SIG-M5 (cell line): ENCODE measurements around the gene CARS1.

Experiments used
- DNase-seq: peaks from one replicate; lab custom pipeline; 2025; lab: John Stamatoyannopoulos, UW

CARS1 gene

GRCh38 chr11:2991452-2992233 lies 65.6 kb downstream of the CARS1 start:
- DNase-seq, result no peak

GRCh38 chr11:2990617-2991451 lies 66.4 kb downstream of the CARS1 start:
- no peak for DNase-seq

GRCh38 chr11:2989551-2989950 lies 67.7 kb downstream of the CARS1 start:
- no peak for DNase-seq

GRCh38 chr11:2989006-2989405 lies 68.2 kb downstream of the CARS1 start:
- DNase-seq, result no peak

DNA sequence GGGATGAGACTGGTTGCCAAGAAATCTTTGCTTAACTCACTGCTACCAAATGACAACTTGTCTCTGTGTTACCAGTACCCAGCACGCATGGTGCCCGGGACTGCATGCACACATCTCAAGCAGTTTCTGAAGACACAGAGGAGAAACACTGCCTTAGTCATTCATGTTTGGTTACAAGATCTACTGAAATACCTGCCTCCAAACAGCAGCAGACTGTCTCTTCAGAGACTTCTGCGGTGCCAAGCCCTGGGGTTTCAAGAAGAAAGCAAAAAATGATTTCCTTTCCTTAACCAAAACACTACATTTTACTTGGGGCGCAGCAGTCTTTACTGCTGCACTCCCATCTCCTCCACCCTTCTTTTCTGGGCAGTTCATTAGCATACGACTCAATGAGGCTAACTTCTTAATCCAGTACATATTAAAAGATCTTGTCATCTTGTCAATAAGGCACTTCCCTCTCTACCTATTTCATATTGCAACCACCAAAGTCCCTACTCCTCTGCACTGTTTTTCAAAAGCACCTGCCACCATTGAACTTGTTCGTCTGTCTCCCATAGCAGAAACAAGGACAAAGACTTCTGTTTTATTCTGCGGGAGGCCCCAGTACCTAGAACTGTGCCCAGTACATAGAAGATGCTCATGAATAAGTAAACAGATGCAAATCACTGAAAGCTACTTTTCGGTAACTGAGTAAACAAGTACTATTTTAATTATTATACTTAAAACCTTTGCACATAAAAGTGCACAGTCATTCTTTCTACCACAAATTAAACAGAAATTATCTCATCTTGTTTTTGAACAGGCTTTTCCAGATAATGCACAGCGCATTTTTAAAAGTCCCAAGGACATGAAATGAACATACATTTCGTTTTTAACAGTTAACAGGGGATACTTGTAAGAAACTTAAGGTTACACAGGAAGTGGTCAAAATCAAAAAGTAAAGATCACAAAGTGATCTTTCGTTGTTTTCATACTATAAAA lies 69.1 kb downstream of the CARS1 start:
- DNase-seq, result no peak

DNA sequence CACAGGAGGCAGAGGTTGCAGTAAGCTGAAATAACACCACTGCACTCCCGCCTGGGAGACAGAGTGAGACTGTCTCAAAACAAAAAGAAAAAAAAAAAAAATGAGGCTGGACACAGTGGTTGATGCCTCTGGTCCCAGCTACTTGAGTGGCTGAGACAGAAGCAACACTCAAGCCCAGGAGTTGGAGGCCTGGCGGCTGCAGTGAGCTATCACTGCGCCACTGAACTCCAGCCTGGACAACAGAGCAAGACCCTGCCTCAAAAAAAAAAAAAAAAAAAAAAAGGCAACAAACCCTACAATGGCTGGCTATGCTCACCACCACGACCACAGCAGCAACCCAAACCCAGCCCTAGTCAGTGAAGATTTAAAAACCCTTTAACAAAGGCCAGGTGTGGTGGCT lies 73.3 kb downstream of the CARS1 start:
- DNase-seq, result no peak

DNA sequence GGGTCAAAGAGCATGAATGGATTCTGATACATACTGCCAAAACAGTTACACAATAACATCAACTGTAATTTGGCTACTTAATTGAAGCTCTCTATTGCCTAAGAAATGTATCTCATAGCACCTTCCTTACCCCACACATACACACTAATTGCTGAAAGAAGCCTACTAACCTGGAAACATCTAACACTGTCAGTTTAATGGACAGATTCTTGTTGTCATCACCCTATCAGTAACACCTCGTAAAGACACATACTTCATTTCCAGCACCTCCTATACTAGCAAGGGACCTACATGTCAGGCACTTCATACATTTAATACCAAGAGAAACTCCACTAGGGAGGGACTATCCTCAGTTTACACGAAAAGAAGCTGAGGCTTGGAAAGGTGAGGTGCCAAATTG lies 75.0 kb downstream of the CARS1 start:
- DNase-seq, result no peak

DNA sequence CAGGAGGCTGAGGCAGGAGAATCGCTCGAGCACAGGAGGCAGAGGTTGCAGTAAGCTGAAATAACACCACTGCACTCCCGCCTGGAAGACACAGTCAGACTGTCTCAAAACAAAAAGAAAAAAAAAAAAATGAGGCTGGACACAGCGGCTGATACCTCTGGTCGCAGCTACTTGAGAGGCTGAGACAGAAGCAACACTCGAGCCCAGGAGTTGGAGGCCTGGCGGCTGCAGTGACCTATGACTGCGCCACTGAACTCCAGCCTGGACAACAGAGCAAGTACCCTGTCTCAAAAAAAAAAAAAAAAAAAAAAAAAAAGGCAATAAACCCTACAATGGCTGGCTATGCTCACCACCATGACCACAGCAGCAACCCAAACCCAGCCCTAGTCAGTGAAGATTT lies 76.1 kb downstream of the CARS1 start:
- no peak for DNase-seq

- DNase-seq, result no peak
These were observed 76.9 kb downstream of the CARS1 start for GRCh38 chr11:2980168-2980840.

GRCh38 chr11:2977113-2977512 lies 80.1 kb downstream of the CARS1 start:
- DNase-seq, result no peak

DNA sequence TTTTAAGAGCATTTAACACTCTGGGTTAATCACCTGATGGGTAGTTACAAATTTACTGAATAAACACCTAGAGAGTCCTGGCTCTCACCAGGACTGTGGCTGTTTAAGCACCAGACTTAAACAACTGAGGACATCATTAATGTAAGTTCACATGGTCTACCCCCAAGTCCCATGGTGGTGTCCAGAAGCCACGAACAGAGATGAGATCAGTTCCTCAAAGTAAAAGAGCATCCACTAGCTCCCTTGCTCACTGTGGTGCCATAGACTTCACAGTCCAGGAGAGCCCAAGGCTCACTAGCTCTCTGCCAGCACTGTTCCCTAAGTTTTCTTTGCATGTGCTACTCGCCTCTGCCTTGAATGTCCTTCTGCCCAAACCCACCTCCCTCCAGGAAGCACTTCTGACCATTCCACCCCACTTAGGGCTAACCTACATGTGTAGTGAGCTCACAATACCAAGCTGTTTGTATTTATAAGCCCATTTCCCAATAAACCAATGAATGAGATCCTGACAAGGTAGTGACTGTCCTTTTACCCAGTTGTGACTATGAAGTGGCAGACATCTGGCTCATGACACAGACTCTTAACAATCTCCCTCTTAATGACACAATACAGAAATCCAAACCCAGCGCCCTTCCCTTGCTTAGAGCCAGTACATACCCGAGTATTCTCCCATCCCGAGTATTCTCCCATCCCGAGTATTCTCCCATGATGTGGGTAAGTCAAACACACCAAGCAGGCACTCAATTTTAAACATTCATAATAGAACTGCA lies 80.7 kb downstream of the CARS1 start:
- no peak for DNase-seq

- DNase-seq, result no peak
These were observed 81.6 kb downstream of the CARS1 start for GRCh38 chr11:2975594-2975993.

GRCh38 chr11:2974272-2974671 lies 83.0 kb downstream of the CARS1 start:
- DNase-seq, result no peak

DNA sequence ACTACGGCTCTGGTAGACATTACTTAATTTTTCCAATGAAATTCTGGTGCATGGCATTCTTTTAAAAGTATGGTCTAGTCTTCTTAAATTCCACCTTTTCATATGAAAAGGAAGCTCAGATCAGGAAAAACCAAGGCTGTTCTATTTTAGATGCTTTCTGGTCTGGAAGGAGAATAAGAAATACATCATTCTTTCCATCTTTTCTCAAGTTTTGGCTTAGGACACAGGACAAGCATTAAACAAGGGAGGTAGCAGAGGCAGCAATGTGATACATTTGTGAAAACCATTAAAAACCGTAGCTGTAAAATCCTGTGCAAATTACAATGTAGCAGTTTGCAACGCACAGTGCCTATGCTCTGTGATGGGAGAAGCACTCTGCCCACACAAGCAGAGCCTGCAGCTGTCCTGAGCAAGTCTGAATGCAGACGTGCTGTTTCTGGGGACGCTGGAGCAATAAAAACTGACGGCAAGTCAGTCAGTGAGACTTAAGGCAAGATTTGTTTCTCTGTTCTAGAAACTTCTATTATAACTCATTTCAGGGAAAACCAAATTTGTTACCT lies 88.8 kb downstream of the CARS1 start:
- DNase-seq, result no peak

- no peak for DNase-seq
These were observed 92.4 kb downstream of the CARS1 start for GRCh38 chr11:2964782-2965181.

DNA sequence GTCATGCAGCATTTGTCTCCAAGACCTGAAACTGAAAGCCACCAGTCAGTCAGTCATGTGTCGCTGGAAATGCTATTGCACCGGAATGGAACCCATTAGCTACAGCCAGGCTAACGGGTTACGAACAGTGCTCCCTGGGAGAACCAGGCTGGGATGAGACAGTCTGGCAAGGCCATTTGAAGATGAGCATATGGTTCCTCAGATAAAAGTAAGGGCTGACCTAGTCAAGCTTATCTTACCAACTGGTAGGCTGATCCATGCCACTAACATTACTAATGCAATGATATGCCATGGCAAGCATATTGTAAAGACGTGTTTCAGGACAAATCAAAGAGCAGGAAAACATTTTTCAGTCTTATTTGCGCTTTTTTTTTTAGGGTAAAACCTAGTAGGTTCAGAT lies 93.5 kb downstream of the CARS1 start:
- DNase-seq, result no peak

GRCh38 chr11:2963112-2963754 lies 94.0 kb downstream of the CARS1 start:
- DNase-seq, result no peak

- no peak for DNase-seq
These were observed 96.1 kb downstream of the CARS1 start for GRCh38 chr11:2961080-2961479.

DNA sequence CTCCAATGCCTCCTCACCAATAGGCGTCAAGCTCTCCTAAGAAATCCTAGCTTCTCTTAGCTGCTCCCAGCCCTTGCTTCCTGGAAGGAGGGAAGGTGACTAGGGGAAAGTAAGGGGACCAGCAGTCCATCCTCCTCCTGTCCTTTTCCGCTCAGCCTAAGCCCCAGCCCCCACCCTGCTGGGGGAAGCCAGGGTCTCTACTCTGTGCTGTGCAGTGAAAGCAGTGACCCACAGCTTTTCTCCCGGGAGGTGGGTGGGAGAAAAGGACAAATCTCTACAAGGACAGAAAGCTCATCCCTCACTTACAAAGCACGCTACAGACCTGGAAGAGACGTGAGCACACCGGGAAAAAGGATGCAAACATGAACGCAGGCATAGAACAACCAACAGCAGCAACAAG lies 97.1 kb downstream of the CARS1 start:
- DNase-seq, result no peak

GRCh38 chr11:2958251-2958650 lies 99.0 kb downstream of the CARS1 start:
- DNase-seq, result no peak
